IPS-20b (cell line): ENCODE results near the gene NR2F1-AS1.

Experiments used
- H3K27ac ChIP-seq: one replicate; pipeline ENCODE4 v1.5.1; 2013; ENCODE audit warnings: low read length
- H3K27me3 ChIP-seq: 2 replicates; pipeline ENCODE4 v1.6.1; 2013; ENCODE audit warnings: mild to moderate bottlenecking, low read length, inconsistent platforms; ENCODE audit not compliant: insufficient read depth
- H3K36me3 ChIP-seq: 2 replicates; pipeline ENCODE4 v1.6.1; 2013; ENCODE audit warnings: low read depth, mild to moderate bottlenecking, inconsistent platforms, low read length, moderate library complexity; ENCODE audit not compliant: insufficient read depth
- H3K4me1 ChIP-seq: 2 replicates; pipeline ENCODE4 v1.6.1; 2013; ENCODE audit warnings: mild to moderate bottlenecking, control low read depth, inconsistent platforms, low read length, moderate library complexity; ENCODE audit not compliant: insufficient read depth
- H3K4me3 ChIP-seq: 2 replicates; pipeline ENCODE4 v1.5.1; 2013; ENCODE audit warnings: mild to moderate bottlenecking, low read length, inconsistent platforms
- H3K9ac ChIP-seq: 2 replicates; pipeline ENCODE4 v1.6.1; 2013; ENCODE audit warnings: low read depth, mild to moderate bottlenecking, inconsistent platforms, low read length, moderate library complexity
- H3K9me3 ChIP-seq: 2 replicates; pipeline ENCODE4 v1.6.1; 2013; ENCODE audit warnings: mild to moderate bottlenecking, low read depth, low read length, inconsistent platforms; ENCODE audit not compliant: insufficient read depth

The NR2F1-AS1 gene

GRCh38 chr5:93577854-93578812, 2.9 kb downstream of the NR2F1-AS1 start:
- Histone ChIP-seq H3K9me3 (peaks cover 8% of the 10 kb centered on the region; the same call in 1 of the 2 replicates), H3K4me3 (peak overlapping the region; percentile 41), H3K9ac (no peak overlapping the region), H3K27me3 (peaks cover 100% of the 10 kb centered on the region), H3K4me1 (peaks cover 10% of the 10 kb centered on the region; the same call in 1 of the 2 replicates), H3K36me3 (no peaks in the 10 kb centered on the region), H3K27ac (no peak overlapping the region)

- Histone ChIP-seq H3K27me3 (peaks cover 100% of the 10 kb centered on the region), H3K9ac (no peak overlapping the region)
Observed at GRCh38 chr5:93576994-93577853, 3.8 kb downstream of the NR2F1-AS1 start.

GRCh38 chr5:93575461-93576414, 5.3 kb downstream of the NR2F1-AS1 start:
- Histone ChIP-seq H3K9ac (no peak overlapping the region), H3K36me3 (no peaks in the 10 kb centered on the region), H3K27ac (no peak overlapping the region), H3K4me3 (no peak overlapping the region), H3K27me3 (peaks cover 100% of the 10 kb centered on the region), H3K4me1 (peaks cover 16% of the 10 kb centered on the region; the same call in 1 of the 2 replicates), H3K9me3 (peaks cover 5% of the 10 kb centered on the region; the same call in 1 of the 2 replicates)

More at GRCh38 chr5:93576994-93577853, 3.8 kb downstream of the NR2F1-AS1 start:
- Histone ChIP-seq H3K9me3 (peaks cover 8% of the 10 kb centered on the region; the same call in 1 of the 2 replicates), H3K4me3 (no peak overlapping the region), H3K4me1 (peaks cover 15% of the 10 kb centered on the region; the same call in 1 of the 2 replicates), H3K36me3 (no peaks in the 10 kb centered on the region), H3K27ac (no peak overlapping the region)

- Histone ChIP-seq H3K4me1 (peaks cover 15% of the 10 kb centered on the region; the same call in 1 of the 2 replicates), H3K27me3 (peaks cover 100% of the 10 kb centered on the region), H3K27ac (no peak overlapping the region), H3K36me3 (no peaks in the 10 kb centered on the region), H3K4me3 (no peak overlapping the region), H3K9me3 (peaks cover 2% of the 10 kb centered on the region; the same call in 1 of the 2 replicates), H3K9ac (no peak overlapping the region)
Observed at GRCh38 chr5:93574491-93575305, 6.3 kb downstream of the NR2F1-AS1 start.

GRCh38 chr5:93573354-93574351, 7.4 kb downstream of the NR2F1-AS1 start:
- Histone ChIP-seq H3K27me3 (peaks cover 100% of the 10 kb centered on the region), H3K36me3 (no peaks in the 10 kb centered on the region), H3K27ac (no peak overlapping the region), H3K4me1 (peaks cover 19% of the 10 kb centered on the region; the same call in 1 of the 2 replicates), H3K9ac (no peak overlapping the region), H3K9me3 (peaks cover 2% of the 10 kb centered on the region; the same call in 1 of the 2 replicates), H3K4me3 (peak overlapping the region; percentile 61; the same call in 1 of the 2 replicates)

- peaks cover 100% of the 10 kb centered on the region for H3K27me3 ChIP-seq
- peak overlapping the region; percentile 61; the same call in 1 of the 2 replicates for H3K4me3 ChIP-seq
Observed at GRCh38 chr5:93572608-93573353, 8.2 kb downstream of the NR2F1-AS1 start.

GRCh38 chr5:93572101-93572607, 8.9 kb downstream of the NR2F1-AS1 start:
- H3K9me3 ChIP-seq = peaks cover 2% of the 10 kb centered on the region; the same call in 1 of the 2 replicates
- H3K4me1 ChIP-seq = peaks cover 19% of the 10 kb centered on the region; the same call in 1 of the 2 replicates
- peaks cover 100% of the 10 kb centered on the region for H3K27me3 ChIP-seq
- H3K4me3 ChIP-seq = peak overlapping the region; percentile 61; the same call in 1 of the 2 replicates
- H3K36me3 ChIP-seq = no peaks in the 10 kb centered on the region
- H3K9ac ChIP-seq = no peak overlapping the region
- no peak overlapping the region for H3K27ac ChIP-seq

More at GRCh38 chr5:93572608-93573353, 8.2 kb downstream of the NR2F1-AS1 start:
- peaks cover 19% of the 10 kb centered on the region; the same call in 1 of the 2 replicates for H3K4me1 ChIP-seq
- no peaks in the 10 kb centered on the region for H3K36me3 ChIP-seq
- peaks cover 2% of the 10 kb centered on the region; the same call in 1 of the 2 replicates for H3K9me3 ChIP-seq
- H3K9ac ChIP-seq = no peak overlapping the region
- H3K27ac ChIP-seq = no peak overlapping the region

- Histone ChIP-seq H3K9ac (no peak overlapping the region), H3K9me3 (peaks cover 2% of the 10 kb centered on the region; the same call in 1 of the 2 replicates), H3K27me3 (peaks cover 99% of the 10 kb centered on the region), H3K4me3 (peak overlapping the region; percentile 61), H3K36me3 (no peaks in the 10 kb centered on the region), H3K27ac (no peak overlapping the region), H3K4me1 (peaks cover 19% of the 10 kb centered on the region; the same call in 1 of the 2 replicates)
Observed at GRCh38 chr5:93571114-93571949, 9.7 kb downstream of the NR2F1-AS1 start.
